HFFc6 (cell line): ENCODE results near the gene NEAT1. TPM values are rescaled to one million over a fixed set of nuclear protein-coding genes. Genes with fewer than 3 reads are reported as not detected.

Experiments
- DNase-seq: peaks from one replicate; pipeline ENCODE4 v3.0.0-alpha.2; 2018
- H3K27ac Mint-ChIP-seq: 2 replicates; pipeline ENCODE4 v1.8.0; 2020; ENCODE audit warnings: mild to moderate bottlenecking, mixed read lengths
- H3K27me3 Mint-ChIP-seq: 2 replicates; pipeline ENCODE4 v1.8.0; 2021; ENCODE audit warnings: mild to moderate bottlenecking, moderate library complexity, mixed read lengths; ENCODE audit not compliant: insufficient read depth
- H3K36me3 Mint-ChIP-seq: 2 replicates; pipeline ENCODE4 v1.8.0; 2021; ENCODE audit warnings: low read depth, mixed read lengths
- H3K4me1 Mint-ChIP-seq: 2 replicates; pipeline ENCODE4 v1.8.0; 2020; ENCODE audit warnings: low read depth, mixed read lengths
- H3K4me3 Mint-ChIP-seq: 2 replicates; pipeline ENCODE4 v1.8.0; 2020; ENCODE audit warnings: mild to moderate bottlenecking, moderate library complexity, mixed read lengths
- H3K9me3 Mint-ChIP-seq: 2 replicates; pipeline ENCODE4 v1.8.0; 2020; ENCODE audit warnings: mild to moderate bottlenecking, mixed read lengths
- total RNA-seq, 6 experiments: library from RNA; stranded (reverse); fragmentation: NEBNext Ultra II Directional; extraction: Animal tissue kit (Norgen Biotek cat#: 25700); gene quantifications; 2 replicates in 1 of 6; 3 replicates in 5 of 6; pipeline ENCODE4 v1.2.3, GENCODE V29; 2021
- TF ChIP-seq, protein P1 (sequence below): fragments of 200-600 bp; sonication (generic); IDR thresholded peaks from 2 replicates; pipeline ENCODE4 v1.5.0; 2021; ENCODE audit warnings: antibody characterized with exemption, mild to moderate bottlenecking

The NEAT1 gene
- total RNA-seq, 6 experiments from 2014 or later: 185 to 250 (median 213) TPM

DNA sequence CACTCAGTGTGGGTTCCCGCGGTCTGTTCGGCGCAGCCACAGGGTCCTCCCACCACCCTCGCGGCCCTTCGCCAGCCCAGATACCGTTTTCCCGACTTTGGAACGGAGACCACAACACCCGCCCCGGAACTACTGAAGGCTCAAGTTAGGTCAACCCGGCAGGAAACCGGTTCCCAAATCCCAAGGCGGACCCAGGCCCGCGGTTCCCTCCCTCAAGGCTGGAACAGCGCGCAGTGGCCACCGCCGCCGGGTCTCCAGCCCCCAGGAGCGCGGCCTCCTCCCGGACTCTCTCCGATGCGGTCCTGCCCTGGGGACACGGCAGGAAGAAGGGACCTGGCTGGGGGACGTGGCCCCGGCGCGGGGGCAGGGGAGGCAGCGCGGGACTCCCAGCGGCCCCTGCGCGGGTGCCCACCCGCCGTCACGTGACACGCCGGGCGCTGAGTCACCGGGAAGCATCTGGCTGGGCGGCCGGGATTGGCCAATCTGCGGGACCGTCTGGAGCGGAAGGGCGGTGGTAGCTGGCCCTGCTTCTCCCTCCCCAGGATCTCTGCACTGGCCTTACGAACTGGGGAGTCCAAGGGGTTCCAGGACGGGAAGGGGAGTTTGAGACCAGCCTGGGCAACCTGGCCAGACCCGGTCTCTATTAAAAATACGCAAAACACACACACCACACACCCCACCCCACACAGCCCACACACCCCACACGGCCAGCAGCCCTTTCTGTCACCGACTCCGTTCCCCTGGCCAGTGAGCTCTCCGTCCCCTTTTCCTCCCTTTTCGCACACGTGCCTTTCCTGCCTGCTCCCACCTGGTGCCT is 54.8 kb downstream of the NEAT1 start:
- Mint-ChIP-seq H3K9me3 (no peaks in the 10 kb centered on the region), H3K4me3 (peak overlapping the region; percentile 96), H3K27ac (peak overlapping the region; percentile 99), H3K36me3 (no peaks in the 10 kb centered on the region), H3K27me3 (no peaks in the 10 kb centered on the region; the same call in none of the 2 replicates), H3K4me1 (peaks cover 61% of the 10 kb centered on the region)
- TF ChIP-seq, protein P1, sequence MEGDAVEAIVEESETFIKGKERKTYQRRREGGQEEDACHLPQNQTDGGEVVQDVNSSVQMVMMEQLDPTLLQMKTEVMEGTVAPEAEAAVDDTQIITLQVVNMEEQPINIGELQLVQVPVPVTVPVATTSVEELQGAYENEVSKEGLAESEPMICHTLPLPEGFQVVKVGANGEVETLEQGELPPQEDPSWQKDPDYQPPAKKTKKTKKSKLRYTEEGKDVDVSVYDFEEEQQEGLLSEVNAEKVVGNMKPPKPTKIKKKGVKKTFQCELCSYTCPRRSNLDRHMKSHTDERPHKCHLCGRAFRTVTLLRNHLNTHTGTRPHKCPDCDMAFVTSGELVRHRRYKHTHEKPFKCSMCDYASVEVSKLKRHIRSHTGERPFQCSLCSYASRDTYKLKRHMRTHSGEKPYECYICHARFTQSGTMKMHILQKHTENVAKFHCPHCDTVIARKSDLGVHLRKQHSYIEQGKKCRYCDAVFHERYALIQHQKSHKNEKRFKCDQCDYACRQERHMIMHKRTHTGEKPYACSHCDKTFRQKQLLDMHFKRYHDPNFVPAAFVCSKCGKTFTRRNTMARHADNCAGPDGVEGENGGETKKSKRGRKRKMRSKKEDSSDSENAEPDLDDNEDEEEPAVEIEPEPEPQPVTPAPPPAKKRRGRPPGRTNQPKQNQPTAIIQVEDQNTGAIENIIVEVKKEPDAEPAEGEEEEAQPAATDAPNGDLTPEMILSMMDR: no peak
- peak; percentile 86 for DNase-seq

DNA sequence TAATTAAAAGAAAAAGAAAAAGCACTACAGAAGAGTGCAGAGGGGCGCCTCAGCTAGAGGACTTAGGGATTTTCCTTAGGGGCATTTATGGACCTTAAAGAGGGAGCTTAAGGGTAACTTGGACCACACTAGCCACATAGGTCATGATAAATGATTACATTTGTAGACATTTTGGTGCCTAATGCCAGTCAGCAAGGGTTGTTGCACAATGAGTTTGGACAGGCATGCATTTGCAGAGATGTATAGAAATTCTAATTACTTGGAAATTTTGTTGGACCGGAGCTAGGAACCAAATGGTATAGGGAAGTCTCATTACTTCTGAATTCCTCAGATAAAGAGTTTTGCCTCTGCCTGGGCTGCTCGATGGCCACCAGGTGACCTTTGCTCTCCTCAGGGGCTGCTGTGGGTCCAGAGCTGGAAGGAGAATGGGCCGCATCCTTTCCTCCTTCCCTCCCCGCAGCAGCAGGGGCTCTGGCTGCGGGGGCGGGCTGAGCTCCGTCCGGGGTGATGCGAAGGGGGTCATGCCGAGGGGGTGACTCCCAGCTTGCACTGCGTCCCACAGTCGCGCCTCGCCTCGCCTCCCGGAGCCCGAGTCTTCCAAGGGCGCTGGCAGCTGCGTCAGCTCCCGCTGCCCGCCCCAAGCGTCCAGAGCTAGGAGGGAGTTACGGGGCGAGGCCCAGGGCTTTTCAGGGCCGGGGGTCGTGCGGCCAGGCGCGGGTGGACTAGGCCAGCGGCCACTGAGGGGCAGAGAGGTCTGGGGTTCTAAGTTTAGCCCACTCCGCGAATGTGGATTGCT is 56.0 kb downstream of the NEAT1 start:
- peaks cover 63% of the 10 kb centered on the region for H3K4me1 Mint-ChIP-seq
- H3K27ac Mint-ChIP-seq: peak overlapping the region; percentile 99
- DNase-seq: no peak
- H3K4me3 Mint-ChIP-seq: peak overlapping the region; percentile 79
- TF ChIP-seq, protein P1: no peak
- no peaks in the 10 kb centered on the region; the same call in none of the 2 replicates for H3K27me3 Mint-ChIP-seq
- no peaks in the 10 kb centered on the region for H3K9me3 Mint-ChIP-seq
- H3K36me3 Mint-ChIP-seq: no peaks in the 10 kb centered on the region

DNA sequence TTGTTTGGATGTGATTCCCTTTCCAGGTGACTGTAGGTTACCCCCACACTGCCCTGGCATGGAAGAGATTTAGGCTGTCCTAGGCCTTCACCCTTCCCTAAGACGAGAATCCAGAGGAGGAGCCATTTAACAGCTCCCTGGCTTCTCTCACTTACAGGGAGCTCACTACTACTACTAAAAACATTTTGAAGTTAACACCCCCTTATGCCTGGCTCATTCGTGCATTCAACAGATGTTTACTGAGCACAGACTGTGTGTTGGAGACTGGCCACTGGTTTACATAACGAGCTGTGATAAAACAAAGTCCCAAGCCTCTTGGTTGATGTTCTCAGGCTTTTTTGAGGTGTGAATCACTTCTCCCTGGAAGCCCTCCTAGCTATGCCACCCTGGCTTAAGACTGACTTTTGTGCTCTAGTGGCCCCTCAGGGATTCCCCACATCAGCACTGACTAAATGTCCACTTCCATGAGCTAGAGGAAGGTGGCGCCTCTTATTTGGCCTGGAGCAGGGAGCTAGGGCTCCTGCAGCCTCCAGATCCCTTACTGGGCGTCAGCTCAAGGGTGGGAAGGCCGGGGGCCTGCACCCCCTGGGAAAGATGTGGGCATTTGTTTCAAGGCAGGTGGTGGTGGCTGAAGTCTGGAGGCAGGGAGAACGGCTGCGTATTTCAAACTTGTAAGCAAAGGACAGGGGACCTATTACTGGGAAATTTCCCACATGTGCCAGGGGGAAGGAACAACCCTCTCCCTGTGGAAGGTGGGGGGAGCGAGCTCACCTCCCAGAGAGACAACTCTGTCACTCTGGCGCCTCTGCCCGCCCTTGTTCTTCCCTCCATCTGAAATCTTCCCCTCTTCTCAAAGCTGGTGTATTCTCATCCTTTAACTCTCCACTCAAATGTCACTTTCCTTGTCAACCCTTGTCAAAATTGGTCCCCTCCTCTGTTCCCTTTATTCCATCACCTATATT is 56.9 kb downstream of the NEAT1 start:
- TF ChIP-seq, protein P1: peak; percentile 70
- Mint-ChIP-seq H3K36me3 (no peaks in the 10 kb centered on the region), H3K27ac (peak overlapping the region; percentile 99), H3K4me1 (peaks cover 63% of the 10 kb centered on the region), H3K9me3 (no peaks in the 10 kb centered on the region), H3K4me3 (peak overlapping the region; percentile 79), H3K27me3 (no peaks in the 10 kb centered on the region; the same call in 1 of the 2 replicates)
- DNase-seq: peak; percentile 93

DNA sequence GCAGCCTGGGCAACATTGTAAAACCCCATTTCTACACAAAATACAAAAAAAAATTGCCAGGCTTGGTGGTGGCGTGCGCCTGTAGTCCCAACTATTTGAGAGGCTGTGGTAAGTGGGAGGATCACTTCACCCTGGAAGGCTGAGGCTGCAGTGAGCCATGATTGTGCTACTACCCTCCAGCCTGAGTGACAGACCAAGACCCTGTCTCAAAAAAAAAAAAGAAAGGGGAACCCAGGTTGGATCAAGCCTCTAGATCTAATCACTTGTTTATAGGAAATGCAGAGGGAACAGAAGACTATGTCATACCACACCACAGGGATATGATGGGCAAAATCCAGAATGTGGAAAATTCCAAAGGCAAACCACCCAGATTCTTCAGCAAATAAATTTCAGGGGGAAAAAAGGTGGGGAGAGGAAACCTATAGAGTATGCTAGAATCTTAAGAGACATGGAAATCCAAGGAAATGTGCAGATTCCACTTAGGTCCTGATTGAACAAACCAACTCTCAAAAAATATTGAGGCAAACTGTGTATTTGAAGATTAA is 59.8 kb downstream of the NEAT1 start:
- TF ChIP-seq, protein P1: no peak
- Mint-ChIP-seq H3K4me1 (peaks cover 74% of the 10 kb centered on the region), H3K9me3 (no peaks in the 10 kb centered on the region), H3K4me3 (peak overlapping the region; percentile 64), H3K27me3 (no peaks in the 10 kb centered on the region; the same call in 1 of the 2 replicates), H3K27ac (peak overlapping the region; percentile 92), H3K36me3 (no peaks in the 10 kb centered on the region)
- DNase-seq: no peak

DNA sequence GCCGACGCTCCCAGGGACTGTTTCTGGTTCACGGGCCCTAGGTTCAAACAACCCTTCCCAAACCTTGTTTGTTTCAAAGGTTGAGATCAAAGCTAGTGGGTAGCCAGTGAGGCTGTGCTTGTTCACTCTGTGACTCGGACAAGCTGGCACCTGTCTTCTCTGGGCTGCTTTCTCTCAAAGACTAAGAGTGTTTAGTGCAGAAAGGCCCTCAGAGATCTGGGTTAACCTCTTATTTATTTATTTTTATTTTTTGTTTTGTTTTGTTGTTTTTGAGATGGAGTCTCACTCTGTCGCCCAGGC is 63.3 kb downstream of the NEAT1 start:
- no peaks in the 10 kb centered on the region for H3K36me3 Mint-ChIP-seq
- H3K4me3 Mint-ChIP-seq: 0 out of 2 replicates have a peak overlapping the region, but pooled peaks have one; percentile 33
- H3K4me1 Mint-ChIP-seq: peaks cover 75% of the 10 kb centered on the region
- peaks cover 7% of the 10 kb centered on the region for H3K27me3 Mint-ChIP-seq
- H3K27ac Mint-ChIP-seq: peak overlapping the region; percentile 82
- DNase-seq: no peak
- TF ChIP-seq, protein P1: no peak
- H3K9me3 Mint-ChIP-seq: no peaks in the 10 kb centered on the region
